HCT116 (cell line): Measurements from ENCODE around the gene OBSCN. TPM values are rescaled to one million over a fixed set of nuclear protein-coding genes. Genes with fewer than 3 reads are reported as not detected.

Experiments
- ATAC-seq: fragments of 200-7000 bp; cut with Tn5 transposase; 2 replicates; pipeline ENCODE4 v1.9.1; 2020; ENCODE audit warnings: mild to moderate bottlenecking, moderate library complexity
- BruUV-seq: library from RNA; stranded (reverse); fragments of 400-500 nt; replicated peaks from 2 replicates; lab custom pipeline; 2021; lab: Mats Ljungman, UMichigan
- CTCF ChIA-PET: fragments of 300-600 bp; sonication (Branson Sonifier 250); formaldehyde crosslinking; loops from one replicate; lab custom pipeline; 2021; ENCODE audit warnings: antibody characterized with exemption; lab: Charles Lee
- POLR2A ChIA-PET: fragments of 300-600, 350-600 bp; sonication (Branson Sonifier 250); formaldehyde crosslinking; loops from one replicate; lab custom pipeline; 2021; ENCODE audit warnings: antibody characterized with exemption; lab: Charles Lee
- RAD21 ChIA-PET, 2 experiments: fragments of 300-600 bp; sonication (Branson Sonifier 250); formaldehyde crosslinking; loops; one replicate each; lab custom pipeline; 2023; ENCODE audit warnings: low total read pairs in 2 of 2; ENCODE audit not compliant: uncharacterized antibody in 2 of 2, unreplicated experiment in 2 of 2, low non-redundant PET in 1 of 2; lab: Charles Lee
- DNase-seq: peaks from one replicate; pipeline ENCODE4 v3.0.0-alpha.2; 2010; ENCODE audit warnings: low read depth, low spot score
- H2AFZ ChIP-seq: fragments of 200-600 bp; shearing (Covaris generic), sonication (generic); 2 replicates; pipeline ENCODE4 v1.6.1; 2017; ENCODE audit warnings: low read depth, mixed run types, mixed read lengths, antibody characterized with exemption, low read length; ENCODE audit not compliant: poor library complexity, severe bottlenecking
- H3K27ac ChIP-seq: 2 replicates; pipeline ENCODE4 v1.5.1; 2012; ENCODE audit warnings: low read depth, low read length
- H3K27me3 ChIP-seq: fragments of 200-600 bp; sonication (generic); 2 replicates; pipeline ENCODE4 v1.6.1; 2016; ENCODE audit warnings: mixed run types, low read length, mixed read lengths; ENCODE audit not compliant: insufficient read depth
- H3K36me3 ChIP-seq, 2 experiments: fragments of 200-500 bp in 1 of 2; fragments of 200-600 bp in 1 of 2; sonication (Bioruptor generic) in 1 of 2; sonication (generic) in 1 of 2; 2 replicates each; pipeline versions ENCODE4 v1.5.1 to v1.6.1; 2014 to 2016; ENCODE audit warnings: low read length in 2 of 2, inconsistent platforms in 1 of 2, mixed read lengths in 1 of 2, mixed run types in 1 of 2; ENCODE audit not compliant: insufficient read depth in 2 of 2, control insufficient read depth in 1 of 2
- H3K4me1 ChIP-seq, 2 experiments: fragments of 200-600 bp in 1 of 2; sonication (generic) in 1 of 2; 2 replicates each; pipeline versions ENCODE4 v1.5.1 to v1.6.1; 2012 to 2017; ENCODE audit warnings: low read length in 2 of 2, inconsistent platforms in 1 of 2, mild to moderate bottlenecking in 1 of 2, mixed read lengths in 1 of 2, mixed run types in 1 of 2, moderate library complexity in 1 of 2; ENCODE audit not compliant: insufficient read depth in 2 of 2, control insufficient read depth in 1 of 2
- H3K4me2 ChIP-seq: fragments of 200-600 bp; sonication (generic); 2 replicates; pipeline ENCODE4 v1.6.1; 2017; ENCODE audit warnings: mixed run types, low read length, mixed read lengths
- H3K4me3 ChIP-seq, 2 experiments: fragments of 200-600 bp in 1 of 2; sonication (generic) in 1 of 2; replicated peaks in 1 of 2; 2 replicates each; pipeline ENCODE4 v1.5.1; 2011 to 2016; ENCODE audit warnings: low read length in 2 of 2, control low read depth in 1 of 2, low read depth in 1 of 2, mild to moderate bottlenecking in 1 of 2, mixed read lengths in 1 of 2, mixed run types in 1 of 2
- H3K79me2 ChIP-seq: fragments of 200-600 bp; sonication (generic); 2 replicates; pipeline ENCODE4 v1.6.1; 2017; ENCODE audit warnings: mild to moderate bottlenecking, mixed run types, low read length, moderate library complexity, mixed read lengths; ENCODE audit not compliant: insufficient read depth
- H3K9ac ChIP-seq: fragments of 200-600 bp; sonication (generic); 2 replicates; pipeline ENCODE4 v1.6.1; 2016; ENCODE audit warnings: low read length, mixed read lengths
- H3K9me2 ChIP-seq: fragments of 200-600 bp; sonication (generic), shearing (Covaris generic); 2 replicates; pipeline ENCODE4 v1.6.1; 2017; ENCODE audit warnings: mixed run types, mild to moderate bottlenecking, moderate library complexity; ENCODE audit not compliant: insufficient read depth
- H3K9me3 ChIP-seq, 2 experiments: fragments of 200-500 bp in 1 of 2; fragments of 200-600 bp in 1 of 2; sonication (Bioruptor generic) in 1 of 2; sonication (generic) in 1 of 2; 2 replicates each; pipeline ENCODE4 v1.6.1; 2014 to 2017; ENCODE audit warnings: low read length in 2 of 2, mixed read lengths in 2 of 2, inconsistent platforms in 1 of 2, low read depth in 1 of 2, mild to moderate bottlenecking in 1 of 2, mixed run types in 1 of 2, moderate library complexity in 1 of 2; ENCODE audit not compliant: control insufficient read depth in 1 of 2, insufficient read depth in 1 of 2
- H4K20me1 ChIP-seq: fragments of 200-600 bp; sonication (generic), shearing (Covaris generic); 2 replicates; pipeline ENCODE4 v1.6.1; 2017; ENCODE audit warnings: mixed run types, mild to moderate bottlenecking, moderate library complexity; ENCODE audit not compliant: insufficient read depth
- CBX3 ChIP-seq: IDR thresholded peaks from 2 replicates; pipeline ENCODE4 v1.6.1; 2012; ENCODE audit warnings: low read depth
- CEBPB ChIP-seq: IDR thresholded peaks from 2 replicates; pipeline ENCODE4 v1.6.1; 2012; ENCODE audit warnings: low read depth
- EGR1 ChIP-seq: IDR thresholded peaks from 2 replicates; pipeline ENCODE4 v1.6.1; 2012; ENCODE audit warnings: low read depth
- ELF1 ChIP-seq: IDR thresholded peaks from 2 replicates; pipeline ENCODE4 v1.6.1; 2012; ENCODE audit warnings: low read depth, borderline replicate concordance
- EZH2 ChIP-seq: fragments of 200-600 bp; sonication (generic); IDR thresholded peaks from 2 replicates; pipeline ENCODE4 v1.6.1; 2017; ENCODE audit warnings: antibody characterized with exemption, mixed run types
- EZH2phosphoT487 ChIP-seq: fragments of 200-600 bp; IDR thresholded peaks from 2 replicates; pipeline ENCODE4 v1.6.1; 2018; ENCODE audit warnings: antibody characterized with exemption, borderline replicate concordance
- FOSL1 ChIP-seq: IDR thresholded peaks from 2 replicates; pipeline ENCODE4 v1.6.1; 2012; ENCODE audit warnings: low read depth
- JUND ChIP-seq: IDR thresholded peaks from 2 replicates; pipeline ENCODE4 v1.6.1; 2012
- MAX ChIP-seq: IDR thresholded peaks from 2 replicates; pipeline ENCODE4 v1.6.1; 2012
- POLR2A ChIP-seq: IDR thresholded peaks from 2 replicates; pipeline ENCODE4 v1.7.0; 2011; ENCODE audit warnings: borderline replicate concordance; ENCODE audit not compliant: insufficient read depth, insufficient read length; ENCODE audit errors: extremely low read depth
- POLR2AphosphoS5 ChIP-seq: IDR thresholded peaks from 2 replicates; pipeline ENCODE4 v1.6.1; 2011; ENCODE audit warnings: mild to moderate bottlenecking, low read depth, low read length, moderate library complexity
- REST ChIP-seq: IDR thresholded peaks from 2 replicates; pipeline ENCODE4 v1.6.1; 2012; ENCODE audit warnings: low read depth
- SP1 ChIP-seq: IDR thresholded peaks from 2 replicates; pipeline ENCODE4 v1.6.1; 2012; ENCODE audit warnings: low read depth
- TCF7L2 ChIP-seq: IDR thresholded peaks from 2 replicates; pipeline ENCODE4 v1.7.0; 2011; ENCODE audit warnings: borderline replicate concordance, inconsistent platforms; ENCODE audit not compliant: insufficient read depth, insufficient read length; ENCODE audit errors: extremely low read depth
- YY1 ChIP-seq: IDR thresholded peaks from 2 replicates; pipeline ENCODE4 v1.6.1; 2011; ENCODE audit warnings: low read length, low read depth, moderate library complexity, mild to moderate bottlenecking; ENCODE audit not compliant: insufficient replicate concordance; ENCODE audit errors: extremely low read depth
- ZNF274 ChIP-seq: fragments of 200-500 bp; sonication (Bioruptor generic); IDR thresholded peaks from 2 replicates; pipeline ENCODE4 v1.6.1; 2014; ENCODE audit warnings: mild to moderate bottlenecking, low read depth, low read length, inconsistent platforms
- intact Hi-C: fragments of 100-400 bp; cut with micrococcal nuclease; formaldehyde crosslinking; loops from 2 replicates; pipeline ENCODE4 v1.10.0; 2022
- total RNA-seq: library from RNA; stranded (reverse); gene quantifications from one replicate; pipeline ENCODE4 v1.2.1, GENCODE V29; 2021; ENCODE audit not compliant: unreplicated experiment
- TF ChIP-seq, protein P1 (sequence below): IDR thresholded peaks from 2 replicates; pipeline ENCODE4 v1.6.1; 2011; ENCODE audit warnings: mild to moderate bottlenecking, low read length, moderate library complexity; ENCODE audit not compliant: insufficient replicate concordance; ENCODE audit errors: extremely low read depth

OBSCN gene
- total RNA-seq, 1 experiment from 2014 or later: 16.6 TPM

- TF ChIP-seq, protein P1, sequence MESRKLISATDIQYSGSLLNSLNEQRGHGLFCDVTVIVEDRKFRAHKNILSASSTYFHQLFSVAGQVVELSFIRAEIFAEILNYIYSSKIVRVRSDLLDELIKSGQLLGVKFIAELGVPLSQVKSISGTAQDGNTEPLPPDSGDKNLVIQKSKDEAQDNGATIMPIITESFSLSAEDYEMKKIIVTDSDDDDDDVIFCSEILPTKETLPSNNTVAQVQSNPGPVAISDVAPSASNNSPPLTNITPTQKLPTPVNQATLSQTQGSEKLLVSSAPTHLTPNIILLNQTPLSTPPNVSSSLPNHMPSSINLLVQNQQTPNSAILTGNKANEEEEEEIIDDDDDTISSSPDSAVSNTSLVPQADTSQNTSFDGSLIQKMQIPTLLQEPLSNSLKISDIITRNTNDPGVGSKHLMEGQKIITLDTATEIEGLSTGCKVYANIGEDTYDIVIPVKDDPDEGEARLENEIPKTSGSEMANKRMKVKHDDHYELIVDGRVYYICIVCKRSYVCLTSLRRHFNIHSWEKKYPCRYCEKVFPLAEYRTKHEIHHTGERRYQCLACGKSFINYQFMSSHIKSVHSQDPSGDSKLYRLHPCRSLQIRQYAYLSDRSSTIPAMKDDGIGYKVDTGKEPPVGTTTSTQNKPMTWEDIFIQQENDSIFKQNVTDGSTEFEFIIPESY: no peak
- no peak for TF ChIP-seq EZH2phosphoT487
Observed at GRCh38 chr1:228314658-228315483, 107.0 kb downstream of the OBSCN start (continued).

DNA sequence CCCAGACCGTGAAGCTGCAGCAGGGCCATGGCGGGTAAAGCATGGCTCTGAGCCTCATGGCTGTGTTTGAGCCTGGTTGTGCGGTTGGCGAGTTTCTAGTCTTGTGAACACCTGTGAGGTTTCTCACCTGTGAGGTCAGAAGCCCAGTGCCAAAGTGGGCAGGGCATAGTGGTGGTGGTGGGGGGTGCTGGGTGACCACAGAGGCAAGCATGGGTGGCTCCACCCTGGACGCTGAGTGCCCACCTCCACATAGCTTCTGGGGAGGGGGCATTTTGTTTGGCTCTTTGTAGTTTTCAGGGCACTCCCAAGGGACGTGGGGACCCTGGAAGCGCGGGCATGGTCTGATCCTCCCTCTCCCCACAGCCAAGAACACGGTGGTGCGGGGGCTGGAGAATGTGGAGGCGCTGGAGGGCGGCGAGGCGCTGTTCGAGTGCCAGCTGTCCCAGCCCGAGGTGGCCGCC is 107.7 kb downstream of the OBSCN start:
- H3K4me2 ChIP-seq: no peak overlapping the region
- no peak for DNase-seq
- no peaks in the 10 kb centered on the region for H4K20me1 ChIP-seq
- no peaks in the 10 kb centered on the region for H3K36me3 ChIP-seq
- RAD21 ChIA-PET: no interaction called here
- CTCF ChIA-PET: no interaction called here
- H3K27ac ChIP-seq: no peak overlapping the region
- H3K27me3 ChIP-seq: no peaks in the 10 kb centered on the region
- H2AFZ ChIP-seq: no peak overlapping the region
- intact Hi-C loops: no loop called here
- H3K9me2 ChIP-seq: no peaks in the 10 kb centered on the region
- H3K4me3 ChIP-seq: no peak overlapping the region
- POLR2A ChIA-PET: no interaction called here
- no peaks in the 10 kb centered on the region for H3K4me1 ChIP-seq
- H3K9ac ChIP-seq: no peak overlapping the region
- H3K9me3 ChIP-seq: no peaks in the 10 kb centered on the region
- BruUV-seq: no TSS peak
- no peak for ATAC-seq
- no peaks in the 10 kb centered on the region for H3K79me2 ChIP-seq
- TF ChIP-seq CEBPB (no peak), POLR2A (no peak), JUND (no peak), EGR1 (no peak), SP1 (no peak), REST (no peak), EZH2phosphoT487 (no peak), FOSL1 (no peak), TCF7L2 (no peak), CBX3 (no peak), ELF1 (no peak), YY1 (no peak), ZNF274 (no peak), MAX (no peak), POLR2AphosphoS5 (no peak), EZH2 (no peak)
- TF ChIP-seq, protein P1: no peak
